Left lung (tissue), 10 donors: Measurements from ENCODE around the gene GCAT. TPM values are rescaled to one million over a fixed set of nuclear protein-coding genes. Genes with fewer than 3 reads are reported as not detected.

Experiments
- ATAC-seq: fragments of 200-7000 bp; cut with Tn5 transposase; one replicate; pipeline ENCODE4 v1.9.1; 2020; ENCODE audit warnings: moderate library complexity
- DNase-seq, 4 donors: peaks; one replicate each; pipeline ENCODE4 v3.0.0-alpha.2; 2013 to 2020
- H3K27ac ChIP-seq, 2 donors: fragments of 200-600 bp; sonication (generic) in 1 of 2; one replicate each; pipeline versions ENCODE4 v1.5.0 to v1.8.0; 2020 to 2021
- H3K27me3 ChIP-seq, 2 donors: fragments of 200-600 bp; sonication (generic) in 1 of 2; one replicate each; pipeline versions ENCODE4 v1.5.0 to v1.8.0; 2020 to 2021
- H3K36me3 ChIP-seq, 2 donors: fragments of 200-600 bp; sonication (generic) in 1 of 2; one replicate each; pipeline versions ENCODE4 v1.5.0 to v1.8.0; 2020 to 2021
- H3K4me1 ChIP-seq, 2 donors: fragments of 200-600 bp; one replicate each; pipeline ENCODE4 v1.8.0; 2021
- H3K4me3 ChIP-seq, 2 donors: fragments of 200-600 bp; sonication (generic) in 1 of 2; one replicate each; pipeline versions ENCODE4 v1.5.0 to v1.8.0; 2020 to 2021; ENCODE audit warnings: mild to moderate bottlenecking in 1 of 2
- H3K9me3 ChIP-seq, 2 donors: fragments of 200-600 bp; sonication (generic) in 1 of 2; one replicate each; pipeline versions ENCODE4 v1.5.0 to v1.8.0; 2020 to 2021
- CTCF ChIP-seq, 2 donors: fragments of 200-600 bp; sonication (generic) in 1 of 2; IDR thresholded peaks; one replicate each; pipeline versions ENCODE4 v1.5.0 to v1.8.0; 2021; ENCODE audit warnings: antibody characterized with exemption in 2 of 2
- intact Hi-C, 2 donors: fragments of 100-400 bp; cut with DNase I; formaldehyde crosslinking; loops; one replicate each; pipeline versions ENCODE4 v1.11.2 to v1.14.2; 2022
- polyA plus RNA-seq, 6 donors: library from polyadenylated mRNA; unstranded; fragments of 120-200 nt; gene quantifications; one replicate each; pipeline ENCODE4 v1.2.1, GENCODE V29; 2013; ENCODE audit not compliant: insufficient read length in 6 of 6
- total RNA-seq, 2 donors: library from RNA; stranded (reverse); fragmentation: NEBNext Ultra II Directional; extraction: Animal tissue kit (Norgen Biotek cat#: 25700); gene quantifications; one replicate each; pipeline ENCODE4 v1.2.1, GENCODE V29; 2021
- donor health status: DM: no; HTN: yes; CAD: no.
- donor health status: DM: no; HTN: no; CAD: no.

GCAT gene
- total and polyA plus RNA-seq, 8 donors, result 8.1 to 16.7 (median 9.0) TPM

- no peaks in the 10 kb centered on the region for H3K27me3 ChIP-seq
- DNase-seq, result peak; percentile 86 to 98 (median 92)
- peak within 1 kb of the TSS; percentile 89 to 90 for H3K27ac ChIP-seq
- intact Hi-C loops, result no loop called here
- H3K9me3 ChIP-seq, result no peaks in the 10 kb centered on the region
- no peak for TF ChIP-seq CTCF (IDR thresholded peaks at IDR 0.05)
- ATAC-seq, result peak; percentile 92
- H3K36me3 ChIP-seq, result peaks cover 0 to 33% of the 10 kb centered on the region in 2 donors
- peaks cover 9 to 32% of the 10 kb centered on the region in 2 donors for H3K4me1 ChIP-seq
- H3K4me3 ChIP-seq, result peak within 1 kb of the TSS; percentile 71 to 80
Observed at GRCh38 chr22:37849089-37849751, 41.5 kb downstream of the GCAT start, which contains the start of gene EIF3L. EIF3L (plus strand) TSS chr22:37849419; CDS start chr22:37849450, 31 bp downstream.

DNA sequence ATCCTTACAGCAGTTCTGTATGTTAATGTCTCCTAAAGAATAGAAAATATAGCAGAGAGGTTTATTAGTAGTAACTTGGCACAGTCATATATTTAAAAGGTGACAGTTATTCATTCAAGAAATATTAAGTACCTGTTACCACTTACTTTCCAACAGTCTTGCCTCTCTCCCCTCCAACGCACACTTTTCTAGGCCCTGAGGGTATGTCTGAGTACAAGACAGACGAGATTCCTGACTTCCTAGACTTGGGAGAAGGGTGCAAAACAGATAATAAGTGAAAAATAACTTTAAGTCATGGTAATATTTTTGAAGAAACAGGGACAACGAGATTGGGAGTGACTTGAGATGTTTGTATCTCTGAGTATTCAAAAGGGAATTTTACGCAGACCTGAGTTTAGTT lies 43.1 kb downstream of the GCAT start:
- peaks cover 9 to 32% of the 10 kb centered on the region in 2 donors for H3K4me1 ChIP-seq
- DNase-seq (no peak), ATAC-seq (no peak)
- H3K27me3 ChIP-seq, result no peaks in the 10 kb centered on the region
- H3K4me3 ChIP-seq, result no peak overlapping the region
- H3K27ac ChIP-seq, result no peak overlapping the region
- TF ChIP-seq CTCF (IDR thresholded peaks at IDR 0.05), result no peak
- intact Hi-C loops, result no loop called here
- H3K9me3 ChIP-seq, result no peaks in the 10 kb centered on the region
- H3K36me3 ChIP-seq, result peaks cover 0 to 49% of the 10 kb centered on the region in 2 donors

- ATAC-seq, result no peak
- Histone ChIP-seq H3K4me3 (no peak overlapping the region), H3K36me3 (peaks cover 0 to 65% of the 10 kb centered on the region in 2 donors), H3K4me1 (peaks cover 9 to 32% of the 10 kb centered on the region in 2 donors), H3K9me3 (no peaks in the 10 kb centered on the region), H3K27ac (no peak overlapping the region), H3K27me3 (no peaks in the 10 kb centered on the region)
- no peak for DNase-seq
- TF ChIP-seq CTCF (IDR thresholded peaks at IDR 0.05), result no peak
- intact Hi-C loops, result no loop called here
Observed at GRCh38 chr22:37852418-37852817, 44.7 kb downstream of the GCAT start.

- Histone ChIP-seq H3K4me3 (no peak overlapping the region), H3K4me1 (peaks cover 5 to 19% of the 10 kb centered on the region in 2 donors), H3K27me3 (no peaks in the 10 kb centered on the region), H3K36me3 (peaks cover 0 to 90% of the 10 kb centered on the region in 2 donors), H3K27ac (peak overlapping the region; percentile 9 to 13), H3K9me3 (no peaks in the 10 kb centered on the region)
- peak; percentile 68 for ATAC-seq
- intact Hi-C loops, result no loop called here
- DNase-seq, result peak in 1 of 4 donors; percentile 31
- no peak for TF ChIP-seq CTCF (IDR thresholded peaks at IDR 0.05)
Observed at GRCh38 chr22:37854946-37855345, 47.2 kb downstream of the GCAT start.

GRCh38 chr22:37855462-37855861 lies 47.7 kb downstream of the GCAT start:
- peaks cover 2 to 14% of the 10 kb centered on the region in 2 donors for H3K4me1 ChIP-seq
- H3K9me3 ChIP-seq, result no peaks in the 10 kb centered on the region
- intact Hi-C loops, result no loop called here
- peaks cover 0 to 95% of the 10 kb centered on the region in 2 donors for H3K36me3 ChIP-seq
- H3K4me3 ChIP-seq, result no peak overlapping the region
- H3K27ac ChIP-seq, result peak overlapping the region; percentile 9 to 13
- no peak for TF ChIP-seq CTCF (IDR thresholded peaks at IDR 0.05)
- no peaks in the 10 kb centered on the region for H3K27me3 ChIP-seq
- peak; percentile 89 for ATAC-seq
- DNase-seq, result no peak
